Measurements from ENCODE around the gene PIGT. TPM values are rescaled to one million over a fixed set of nuclear protein-coding genes. Genes with fewer than 3 reads are reported as not detected.

PIGT gene
- total and polyA plus RNA-seq, 2 of the 13 experiments (the other 11 are each of a cell fraction or from before 2014, with no cell fraction given) = 65.9 to 74.1 TPM

- TF ChIP-seq ZNF383 (CRISPR knock-in tag; IDR thresholded peaks at IDR 0.05; ENCODE audit: borderline replicate concordance) = no peak
- TF ChIP-seq ZIK1 (CRISPR knock-in tag; IDR thresholded peaks at IDR 0.05; ENCODE audit: borderline replicate concordance, low read depth) = no peak
- TF ChIP-seq CC2D1A (CRISPR knock-in tag; IDR thresholded peaks at IDR 0.05) = no peak
- TF ChIP-seq AGO2 (optimal IDR thresholded peaks at IDR 0.05; ENCODE audit: low read depth, low read length) = no peak
- TF ChIP-seq MTF2 (CRISPR knock-in tag; IDR thresholded peaks at IDR 0.05; ENCODE audit: borderline replicate concordance) = 0 out of 2 replicates have a peak, but pooled peaks have one; percentile 72
- TF ChIP-seq PREB (CRISPR knock-in tag; IDR thresholded peaks at IDR 0.05) = no peak
- no peak for TF ChIP-seq ZNF512B (CRISPR knock-in tag; IDR thresholded peaks at IDR 0.05; ENCODE audit: borderline replicate concordance)
- TF ChIP-seq SALL1 (CRISPR knock-in tag; IDR thresholded peaks at IDR 0.05) = no peak
- 0 out of 2 replicates have a peak, but pooled peaks have one; percentile 32 for TF ChIP-seq ZFY (CRISPR knock-in tag; IDR thresholded peaks at IDR 0.05)
- TF ChIP-seq MAZ (IDR thresholded peaks at IDR 0.05; ENCODE audit: borderline replicate concordance, low read depth, low read length) = no peak
- no peak for TF ChIP-seq MAZ (CRISPR knock-in tag; IDR thresholded peaks at IDR 0.05; ENCODE audit: low read depth)
- TF ChIP-seq NR0B2 (CRISPR knock-in tag; IDR thresholded peaks at IDR 0.05) = no peak
- TF ChIP-seq HHEX (CRISPR knock-in tag; IDR thresholded peaks at IDR 0.05) = no peak
- no peak for TF ChIP-seq AKNA (CRISPR knock-in tag; IDR thresholded peaks at IDR 0.05; ENCODE audit: borderline replicate concordance)
- TF ChIP-seq KMT2B (CRISPR knock-in tag; IDR thresholded peaks at IDR 0.05) = no peak
- TF ChIP-seq PBX2 (CRISPR knock-in tag; IDR thresholded peaks at IDR 0.05) = no peak
- no peak for TF ChIP-seq ZNF841 (CRISPR knock-in tag; IDR thresholded peaks at IDR 0.05; ENCODE audit: borderline replicate concordance)
- TF ChIP-seq MIXL1 (CRISPR knock-in tag; IDR thresholded peaks at IDR 0.05) = no peak
- TF ChIP-seq ZNF879 (CRISPR knock-in tag; IDR thresholded peaks at IDR 0.05) = no peak
- TF ChIP-seq NFYB (CRISPR knock-in tag; IDR thresholded peaks at IDR 0.05) = no peak
Measured at GRCh38 chr20:45470262-45470931, 54.5 kb downstream of the PIGT start (continued).

Measured in HepG2 (cell line).